Hippocampal formation (tissue), 2 donors: ENCODE data around the gene MAFF.

ENCODE experiments used
- DNase-seq, 2 donors: peaks; one replicate each; lab custom pipeline; 2025; lab: John Stamatoyannopoulos, UW

Gene MAFF

GRCh38 chr22:38248280-38248679 lies 46.5 kb downstream of the MAFF start:
- DNase-seq, result no peak

GRCh38 chr22:38249301-38249700 lies 47.5 kb downstream of the MAFF start:
- DNase-seq, result no peak

- no peak for DNase-seq
Measured at GRCh38 chr22:38249803-38250642, 48.2 kb downstream of the MAFF start.

GRCh38 chr22:38250643-38251340 lies 49.0 kb downstream of the MAFF start:
- no peak for DNase-seq

- DNase-seq, result no peak
Measured at GRCh38 chr22:38251341-38251692, 49.5 kb downstream of the MAFF start.

- DNase-seq, result no peak
Measured at GRCh38 chr22:38255697-38256096, 53.9 kb downstream of the MAFF start.

GRCh38 chr22:38257181-38257580 lies 55.4 kb downstream of the MAFF start:
- DNase-seq, result no peak

GRCh38 chr22:38257650-38258250 lies 56.0 kb downstream of the MAFF start:
- no peak for DNase-seq

GRCh38 chr22:38258895-38259294 lies 57.1 kb downstream of the MAFF start:
- DNase-seq, result no peak

- DNase-seq, result no peak
Measured at GRCh38 chr22:38259370-38259769, 57.6 kb downstream of the MAFF start.

- DNase-seq, result peak; percentile 50 to 55
Measured at GRCh38 chr22:38260761-38261681, 59.2 kb downstream of the MAFF start.

GRCh38 chr22:38262051-38262795 lies 60.4 kb downstream of the MAFF start:
- DNase-seq, result peak; percentile 52 to 59

GRCh38 chr22:38264322-38264843 lies 62.6 kb downstream of the MAFF start:
- DNase-seq, result no peak
